ENCODE results near the gene FGF11.

DNA sequence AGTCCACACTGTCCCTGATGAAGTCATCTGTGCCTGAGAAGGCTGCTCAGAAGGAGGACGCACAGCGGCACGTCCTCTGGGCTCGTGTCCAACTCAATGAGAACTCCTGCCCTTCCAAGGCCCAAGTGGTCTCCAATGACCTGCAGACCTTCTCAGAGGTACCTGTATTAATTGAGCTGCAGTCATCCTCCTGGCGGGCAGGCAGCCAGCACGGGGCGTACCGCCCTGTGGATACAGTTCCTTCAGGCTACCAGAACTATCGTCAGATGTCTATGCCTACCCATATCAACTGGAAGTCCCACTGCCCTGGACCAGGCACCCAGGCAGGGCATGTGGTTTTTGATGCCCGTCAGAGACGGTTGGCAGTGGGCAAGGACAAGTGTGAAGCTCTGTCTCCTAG lies 7.0 kb upstream of the FGF11 start:
- TF ChIP-seq POLR2A (IDR thresholded peaks at IDR 0.05; ENCODE audit: low read length) (no peak), GATA1 (IDR thresholded peaks at IDR 0.05; ENCODE audit: low read depth, low read length) (no peak)

Data from erythroblast (primary cell).